Spleen (tissue), 11 donors: ENCODE data around the gene LCNL1. TPM values are rescaled to one million over a fixed set of nuclear protein-coding genes. Genes with fewer than 3 reads are reported as not detected.

Experiments
- DNase-seq: peaks from one replicate; pipeline ENCODE4 v3.0.0-alpha.2; 2020
- H3K27ac ChIP-seq, 8 donors: fragments of 200-600 bp; sonication (generic) in 7 of 8; 1 replicate in 4 of 8; 2 replicates in 4 of 8; pipeline versions ENCODE4 v1.5.0 to v1.8.0; 2016 to 2021; ENCODE audit warnings: inconsistent platforms in 4 of 8, mild to moderate bottlenecking in 4 of 8, moderate library complexity in 1 of 8
- H3K27me3 ChIP-seq, 7 donors: fragments of 200-600 bp; sonication (generic) in 6 of 7; replicated peaks in 1 of 7; 1 replicate in 4 of 7; 2 replicates in 3 of 7; pipeline versions ENCODE4 v1.5.0 to v1.8.0; 2016 to 2021; ENCODE audit warnings: inconsistent platforms in 3 of 7, mild to moderate bottlenecking in 1 of 7
- H3K36me3 ChIP-seq, 6 donors: fragments of 200-600 bp; sonication (generic) in 5 of 6; 1 replicate in 4 of 6; 2 replicates in 2 of 6; pipeline versions ENCODE4 v1.5.0 to v1.8.0; 2016 to 2021; ENCODE audit warnings: inconsistent platforms in 2 of 6
- H3K4me1 ChIP-seq, 6 donors: fragments of 200-600 bp; sonication (generic) in 5 of 6; 1 replicate in 3 of 6; 2 replicates in 3 of 6; pipeline versions ENCODE4 v1.5.0 to v1.8.0; 2016 to 2021; ENCODE audit warnings: inconsistent platforms in 3 of 6
- H3K4me3 ChIP-seq, 8 donors: fragments of 200-600 bp; sonication (generic) in 7 of 8; 1 replicate in 4 of 8; 2 replicates in 4 of 8; pipeline versions ENCODE4 v1.5.0 to v1.8.0; 2016 to 2021; ENCODE audit warnings: inconsistent platforms in 4 of 8, mild to moderate bottlenecking in 4 of 8, moderate library complexity in 2 of 8
- H3K9me3 ChIP-seq, 8 donors: fragments of 200-600 bp; sonication (generic) in 7 of 8; 1 replicate in 4 of 8; 2 replicates in 4 of 8; pipeline versions ENCODE4 v1.5.0 to v1.8.0; 2016 to 2021; ENCODE audit warnings: inconsistent platforms in 4 of 8
- CTCF ChIP-seq, 11 experiments: fragments of 200-600 bp in 7 of 11; fragments of 450-650 bp in 4 of 11; sonication (generic) in 4 of 11; IDR thresholded peaks in 8 of 11; conservative IDR thresholded peaks in 3 of 11; 1 replicate in 7 of 11; 2 replicates in 4 of 11; pipeline versions ENCODE4 v1.4.0 to v1.8.0; 2016 to 2021; ENCODE audit warnings: antibody characterized with exemption in 11 of 11, inconsistent platforms in 4 of 11, mild to moderate bottlenecking in 1 of 11
- POLR2A ChIP-seq, 3 donors: fragments of 450-650 bp; IDR thresholded peaks; one replicate each; pipeline ENCODE4 v1.5.1; 2017; ENCODE audit warnings: antibody characterized with exemption in 3 of 3, mild to moderate bottlenecking in 1 of 3
- POLR2AphosphoS5 ChIP-seq, 3 donors: sonication (generic); formaldehyde crosslinking; IDR thresholded peaks; one replicate each; pipeline ENCODE4 v1.5.1; 2017; ENCODE audit warnings: antibody characterized with exemption in 3 of 3
- WGBS, 5 donors: extraction: QIAGEN DNeasy Blood & Tissue Kit in 3 of 5; methylation state at CpG; one replicate each; pipeline versions ENCODE4 v1.1.5 to v1.1.7; 2013 to 2018; 5-methylcytosine and 5-hydroxymethylcytosine counted together
- intact Hi-C: fragments of 100-400 bp; cut with DNase I; formaldehyde crosslinking; loops from one replicate; pipeline ENCODE4 v1.15.0; 2023; ENCODE audit warnings: low total_unique reads
- polyA plus RNA-seq, 3 donors: library from polyadenylated mRNA; stranded (reverse); fragments of 200-250 nt; gene quantifications; one replicate each; pipeline ENCODE4 v1.2.1, GENCODE V29; 2013
- total RNA-seq, 7 donors: library from RNA; depleted of rRNA in 3 of 7; stranded (reverse); fragments of >200 nt in 3 of 7; fragmentation: NEBNext Ultra II Directional in 4 of 7; extraction: Animal tissue kit (Norgen Biotek cat#: 25700) in 4 of 7; gene quantifications; one replicate each; pipeline versions ENCODE4 v1.1.0 to v1.2.1, GENCODE V29; 2016 to 2021
- donor health status: healthy with polysubstance abuse.
- donor health status: DM: no; HTN: no; CAD: no; lungs with moderate emphysema.
- donor health status: DM: no; HTN: no; CAD: no.
- donor health status: Bipolar disorder and iron deficiency.
- donor health status: healthy.
- donor health status: DM: no; HTN: no; CAD: no.
- donor health status: DM: yes; HTN: yes; CAD: no.

LCNL1 gene
- total and polyA plus RNA-seq, 10 donors: 1.3 to 8.3 (median 3.2) TPM

- intact Hi-C loops: no loop called here
- Histone ChIP-seq H3K27me3 (peaks cover 0 to 4% (median 0%) of the 10 kb centered on the region in 7 donors), H3K9me3 (no peaks in the 10 kb centered on the region), H3K4me3 (no peak overlapping the region), H3K27ac (no peak overlapping the region), H3K36me3 (no peaks in the 10 kb centered on the region), H3K4me1 (peaks cover 10 to 55% (median 40%) of the 10 kb centered on the region in 6 donors)
- TF ChIP-seq POLR2AphosphoS5 (IDR thresholded peaks at IDR 0.05): peak in 2 of 3 donors; percentile 33 to 37
- no peak for TF ChIP-seq POLR2A (IDR thresholded peaks at IDR 0.05)
- 84 to 95% (median 87%) methylated on average over 12 to 17 of the region's 17 CpGs for WGBS, 5 donors
- no peak for DNase-seq
Observed at GRCh38 chr9:136969150-136969549, 13.6 kb upstream of the LCNL1 start.

GRCh38 chr9:136969774-136970173 lies 13.0 kb upstream of the LCNL1 start:
- Histone ChIP-seq H3K27me3 (peaks cover 0 to 4% (median 0%) of the 10 kb centered on the region in 7 donors), H3K9me3 (no peaks in the 10 kb centered on the region), H3K4me1 (peaks cover 10 to 55% (median 38%) of the 10 kb centered on the region in 6 donors), H3K36me3 (no peaks in the 10 kb centered on the region), H3K4me3 (no peak overlapping the region), H3K27ac (no peak overlapping the region)
- intact Hi-C loops: no loop called here
- 58 to 77% (median 72%) methylated on average over 3 to 5 of the region's 5 CpGs for WGBS, 5 donors
- TF ChIP-seq POLR2A (IDR thresholded peaks at IDR 0.05) (no peak), CTCF (IDR thresholded peaks at IDR 0.05 in 8 of 11, conservative IDR thresholded peaks at IDR 0.05 in 3 of 11) (no peak), POLR2AphosphoS5 (IDR thresholded peaks at IDR 0.05) (no peak)
- no peak for DNase-seq

GRCh38 chr9:136970361-136970760 lies 12.4 kb upstream of the LCNL1 start:
- TF ChIP-seq CTCF (IDR thresholded peaks at IDR 0.05 in 8 of 11, conservative IDR thresholded peaks at IDR 0.05 in 3 of 11) (no peak), POLR2AphosphoS5 (IDR thresholded peaks at IDR 0.05) (no peak), POLR2A (IDR thresholded peaks at IDR 0.05) (no peak)
- 71 to 81% (median 77%) methylated on average over 5 to 11 of the region's 11 CpGs for WGBS, 5 donors

GRCh38 chr9:136971746-136972145 lies 11.0 kb upstream of the LCNL1 start:
- Histone ChIP-seq H3K27ac (peak overlapping the region in 1 of 8 donors; percentile 3), H3K4me3 (no peak overlapping the region), H3K9me3 (no peaks in the 10 kb centered on the region), H3K4me1 (peaks cover 19 to 63% (median 42%) of the 10 kb centered on the region in 6 donors), H3K36me3 (no peaks in the 10 kb centered on the region), H3K27me3 (peaks cover 0 to 15% (median 0%) of the 10 kb centered on the region in 7 donors)
- WGBS, 5 donors: 68 to 84% (median 76%) methylated on average over 6 to 14 of the region's 14 CpGs
- intact Hi-C loops: no loop called here
- no peak for TF ChIP-seq POLR2A (IDR thresholded peaks at IDR 0.05)
- no peak for TF ChIP-seq CTCF (IDR thresholded peaks at IDR 0.05 in 8 of 11, conservative IDR thresholded peaks at IDR 0.05 in 3 of 11)
- TF ChIP-seq POLR2AphosphoS5 (IDR thresholded peaks at IDR 0.05): peak in 1 of 3 donors; percentile 23
- DNase-seq: no peak

More at GRCh38 chr9:136970361-136970760, 12.4 kb upstream of the LCNL1 start:
- DNase-seq: no peak
- intact Hi-C loops: no loop called here
- H3K4me1 ChIP-seq: peaks cover 16 to 60% (median 40%) of the 10 kb centered on the region in 6 donors
- H3K27ac ChIP-seq: no peak overlapping the region
- H3K4me3 ChIP-seq: no peak overlapping the region
- no peaks in the 10 kb centered on the region for H3K9me3 ChIP-seq
- H3K36me3 ChIP-seq: no peaks in the 10 kb centered on the region
- peaks cover 0 to 5% (median 0%) of the 10 kb centered on the region in 7 donors for H3K27me3 ChIP-seq
